Activated T-cell treated with anti-CD3 and anti-CD28 coated beads, Interleukin-2, amount 50 U/mL, for 48 hours (primary cell): ENCODE results near the gene PCNX2.

Experiments
- DNase-seq, 2 experiments: peaks; one replicate each; pipeline ENCODE4 v3.0.0-alpha.2; 2020

The PCNX2 gene

DNA sequence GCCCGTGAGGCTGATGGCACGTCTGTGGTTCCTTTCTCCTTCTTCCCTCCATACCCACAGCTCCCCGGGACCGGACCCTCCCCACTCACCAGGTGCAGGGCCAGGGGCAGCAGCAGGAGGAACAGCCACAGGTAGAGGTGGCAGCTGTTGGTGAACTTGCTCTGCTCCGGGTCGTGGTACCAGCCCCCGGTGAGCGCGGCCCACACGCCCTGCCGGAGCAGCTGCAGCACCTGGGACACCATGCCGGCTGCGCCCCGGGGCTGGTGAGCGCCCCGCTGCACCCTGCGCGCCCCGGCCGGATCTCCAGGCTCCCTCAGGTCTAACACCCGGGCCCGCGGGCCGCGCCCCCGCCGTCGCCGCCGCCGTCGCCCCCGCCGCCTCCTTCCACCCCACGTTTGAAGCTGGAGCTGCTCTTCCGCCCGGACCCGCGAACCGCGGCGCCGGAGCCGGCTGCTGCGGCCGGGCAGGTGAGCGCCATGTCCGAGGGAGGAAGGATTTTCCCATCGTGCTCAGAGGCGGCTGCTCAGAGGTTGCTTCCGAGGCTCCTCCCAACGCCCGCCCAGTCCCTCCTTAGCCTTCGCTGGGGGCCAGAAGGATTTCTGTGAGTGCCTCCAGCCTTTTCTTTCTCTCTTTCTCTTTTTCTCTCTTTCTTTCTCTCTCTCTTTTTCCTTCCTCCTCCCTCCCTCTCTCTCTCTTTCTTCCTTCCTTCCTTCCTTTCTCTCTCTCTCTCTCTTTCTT lies at the start of gene PCNX2:
TSS of gene PCNX2 (minus strand) at position 489 of the 738 bp plus-strand sequence. CDS start at position 242, 247 bp downstream.
- peak; percentile 71 to 82 for DNase-seq

DNA sequence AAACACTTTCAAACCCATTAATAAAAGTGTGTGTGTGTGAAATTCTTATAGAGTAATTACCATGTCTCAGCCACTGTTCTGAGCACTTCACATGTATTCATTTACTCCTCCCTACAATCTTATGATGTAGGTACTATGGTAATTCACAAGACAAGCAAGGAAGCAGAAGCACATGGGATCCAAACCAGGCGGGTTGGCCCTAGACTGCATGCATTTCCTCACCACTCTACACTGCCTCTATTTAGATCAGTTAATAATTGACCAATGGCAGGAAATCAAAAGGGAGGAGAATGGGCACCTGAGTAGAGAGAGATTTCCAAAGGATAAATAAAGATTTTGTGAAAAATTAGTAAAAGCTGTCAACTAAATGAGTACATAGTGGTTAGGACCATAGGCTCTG lies 47.7 kb upstream of the PCNX2 start:
- DNase-seq = no peak

- DNase-seq = no peak
These were observed 46.6 kb upstream of the PCNX2 start for GRCh38 chr1:233342086-233342485.

- no peak for DNase-seq
These were observed 45.5 kb upstream of the PCNX2 start for GRCh38 chr1:233340966-233341516.

GRCh38 chr1:233340031-233340555 lies 44.6 kb upstream of the PCNX2 start:
- no peak for DNase-seq

DNA sequence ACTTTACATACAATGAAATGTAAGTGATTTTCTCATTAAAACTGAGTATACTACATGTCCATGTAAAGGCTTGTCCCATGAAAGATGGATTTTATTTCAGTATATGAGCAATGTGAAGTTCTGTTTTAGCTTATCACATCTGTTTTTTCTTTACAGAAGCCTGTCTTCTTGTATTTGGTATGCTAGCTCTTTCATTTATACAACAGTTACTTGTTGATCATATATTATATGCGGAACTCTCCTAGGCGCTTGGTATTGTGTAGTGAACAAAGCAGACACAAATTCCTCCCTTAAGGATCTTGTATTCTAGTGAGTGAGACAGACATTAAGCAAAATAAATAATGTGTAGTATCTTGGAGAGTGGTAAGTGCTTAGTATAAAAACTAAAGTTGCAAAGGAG lies 42.6 kb upstream of the PCNX2 start:
- no peak for DNase-seq

DNA sequence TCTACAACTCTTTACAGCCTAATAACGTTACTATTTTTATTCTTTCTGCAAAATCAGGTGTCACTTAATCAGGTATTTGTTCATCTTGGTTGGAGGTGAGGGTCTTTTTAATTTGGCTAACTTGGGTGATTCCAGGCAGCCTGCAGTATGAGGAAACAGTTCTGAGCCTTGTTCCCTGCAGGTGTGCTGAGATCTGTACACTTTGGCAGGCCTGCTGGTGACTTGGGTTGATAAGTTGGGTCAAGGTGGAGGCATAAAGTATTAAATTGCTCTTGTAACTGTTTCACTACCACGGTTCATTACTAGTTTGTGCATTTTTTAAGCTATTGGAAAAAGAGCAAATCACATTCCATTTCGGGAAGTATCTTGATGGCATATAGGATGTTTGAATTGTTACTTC lies 42.0 kb upstream of the PCNX2 start:
- DNase-seq = no peak

DNA sequence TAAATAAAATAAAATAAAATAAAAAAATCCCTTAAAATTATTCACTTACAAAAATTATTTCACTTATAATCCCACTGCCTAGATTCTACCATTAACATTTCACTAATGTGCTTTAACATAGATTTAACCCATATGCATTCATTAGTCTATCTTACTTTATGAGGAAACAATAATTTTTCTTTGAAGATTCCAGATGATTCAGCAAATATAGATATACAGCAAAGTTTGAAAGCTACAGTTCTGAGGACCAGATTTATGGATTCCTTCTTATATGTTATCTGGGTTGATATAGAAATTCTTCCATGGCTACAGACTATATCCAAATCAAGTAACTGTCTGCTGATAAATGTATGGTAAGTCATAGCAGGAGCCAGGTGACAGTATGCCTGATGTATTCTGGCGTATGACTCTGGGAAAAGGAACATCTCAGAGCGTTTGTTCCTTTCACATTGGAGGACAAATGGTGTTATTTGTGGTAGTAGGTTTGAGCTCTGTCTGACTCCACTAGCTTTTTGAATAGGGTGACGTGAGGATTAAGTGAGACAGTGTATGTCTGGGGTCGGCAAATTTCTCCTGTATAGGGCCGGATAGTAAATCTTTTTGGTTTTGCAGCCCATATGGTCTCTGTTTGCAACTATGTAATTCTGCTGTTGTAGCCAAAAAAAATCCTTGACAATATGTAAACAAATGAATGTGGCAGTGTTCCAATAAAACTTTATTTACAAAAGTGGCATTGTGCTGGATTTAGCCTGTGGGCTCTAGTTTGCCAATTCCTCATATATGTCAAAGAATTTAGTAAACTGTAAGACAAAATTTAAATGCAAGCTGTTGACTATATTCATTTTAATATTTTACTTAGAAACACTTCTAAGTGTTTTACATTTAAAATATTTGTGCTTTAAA lies 41.3 kb upstream of the PCNX2 start:
- no peak for DNase-seq

GRCh38 chr1:233334092-233334491 lies 38.6 kb upstream of the PCNX2 start:
- no peak for DNase-seq

DNA sequence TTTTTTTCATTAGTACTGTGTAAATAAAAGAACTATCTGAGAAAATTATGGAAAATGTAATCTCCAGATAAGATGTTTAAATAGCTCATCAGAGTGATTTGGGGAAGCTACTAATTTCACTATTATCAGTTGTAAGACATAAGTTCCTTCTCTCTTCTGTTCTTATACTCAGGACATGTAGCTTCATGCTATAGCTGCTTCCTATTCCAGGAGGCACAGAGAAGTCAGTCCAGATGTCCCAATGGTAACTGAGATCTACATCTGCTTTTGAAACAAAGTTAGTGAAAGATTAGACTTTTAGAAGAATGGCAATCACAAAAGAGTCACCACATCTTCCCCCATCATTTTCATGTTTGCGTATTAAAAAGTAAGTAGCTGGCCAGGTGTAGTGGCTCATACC lies 37.6 kb upstream of the PCNX2 start:
- DNase-seq = no peak

GRCh38 chr1:233331676-233332519 lies 36.4 kb upstream of the PCNX2 start:
- DNase-seq = no peak

GRCh38 chr1:233328142-233328921 lies 32.8 kb upstream of the PCNX2 start:
- DNase-seq = peak; percentile 41 to 57

GRCh38 chr1:233327651-233328141 lies 32.2 kb upstream of the PCNX2 start, which contains the start of gene MAP3K21:
TSS of gene MAP3K21 (plus strand) at chr1:233327724. CDS start at chr1:233328029, 305 bp downstream.
- DNase-seq = no peak

- peak; percentile 89 to 93 for DNase-seq
These were observed 31.5 kb upstream of the PCNX2 start for GRCh38 chr1:233326811-233327650.

- no peak for DNase-seq
These were observed 30.8 kb upstream of the PCNX2 start for GRCh38 chr1:233326319-233326718.

DNA sequence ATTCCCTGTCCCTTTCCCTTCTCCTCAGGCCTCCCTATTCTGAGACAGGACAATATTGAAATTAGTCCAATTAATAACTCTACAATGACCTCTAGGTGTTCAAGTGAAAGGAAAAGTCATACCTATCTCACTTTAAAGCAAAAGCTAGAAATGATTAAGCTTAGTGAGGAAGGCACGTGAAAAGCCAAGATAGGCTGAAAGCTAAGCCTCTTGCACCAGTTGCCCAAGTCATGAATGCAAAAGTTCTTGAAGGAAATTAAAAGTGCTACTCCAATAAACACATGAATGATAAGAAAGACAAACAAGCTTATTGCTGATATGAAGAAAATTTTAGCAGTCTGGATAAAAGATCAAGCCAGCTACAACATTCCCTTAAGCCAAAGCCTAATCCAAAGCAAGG lies 28.2 kb upstream of the PCNX2 start:
- no peak for DNase-seq

DNA sequence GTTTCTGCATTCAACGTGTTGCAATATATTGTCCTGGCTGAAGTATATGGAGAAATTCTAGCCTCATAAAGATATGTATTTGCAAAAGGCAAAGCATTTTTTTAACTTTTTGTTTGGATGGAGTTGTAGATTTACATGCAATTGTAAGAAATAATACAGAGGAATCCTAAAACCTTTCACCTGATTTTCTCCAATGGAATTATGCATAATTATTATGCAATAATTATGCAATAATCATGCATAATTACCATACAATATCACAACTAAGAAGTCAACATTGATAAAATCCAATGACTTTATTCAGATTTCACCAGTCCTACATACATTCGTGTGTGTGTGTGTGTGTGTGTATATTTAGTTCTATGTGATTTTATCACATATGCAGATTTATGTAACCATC lies 24.5 kb upstream of the PCNX2 start:
- DNase-seq = no peak

DNA sequence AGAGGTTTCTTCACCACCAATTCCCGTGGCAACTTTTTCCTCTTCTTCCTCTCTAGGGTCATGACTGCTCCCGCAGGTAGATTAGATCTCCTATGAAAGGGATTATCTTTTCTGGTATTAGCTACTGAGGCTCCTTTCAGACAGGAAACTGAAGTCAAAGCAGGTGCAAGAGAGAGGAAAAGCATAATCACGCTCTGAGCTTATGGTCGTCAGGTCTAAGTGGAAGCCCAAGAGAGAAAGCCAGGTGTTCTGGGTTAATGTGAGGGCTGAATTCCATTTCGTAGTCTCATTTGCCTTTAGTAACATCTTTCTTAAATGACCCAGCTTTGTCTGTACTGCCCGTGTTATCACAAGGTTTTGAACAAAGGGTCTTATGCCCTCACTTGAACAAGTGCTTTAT lies 23.7 kb upstream of the PCNX2 start:
- DNase-seq = no peak

GRCh38 chr1:233316473-233316872 lies 20.9 kb upstream of the PCNX2 start:
- DNase-seq = no peak

- DNase-seq = no peak
These were observed 20.3 kb upstream of the PCNX2 start for GRCh38 chr1:233315718-233316301.
